Umbilical cord (tissue), 2 donors: ENCODE results near the gene NCAPG2. TPM values are rescaled to one million over a fixed set of nuclear protein-coding genes. Genes with fewer than 3 reads are reported as not detected.
"Not testable (repeated sequence)": the region's sequence is repeated elsewhere in the genome, so short reads cannot be mapped to it uniquely, and the experiment has no call there.

Experiments used
- DNase-seq: peaks from one replicate; pipeline ENCODE4 v3.0.0-alpha.2; 2015; ENCODE audit warnings: low spot score
- total RNA-seq: library from RNA; depleted of rRNA; stranded (reverse); fragments of >200 nt; gene quantifications from one replicate; pipeline ENCODE4 v1.2.3, GENCODE V29; 2014; ENCODE audit warnings: low replicate concordance; ENCODE audit not compliant: insufficient read depth

Gene NCAPG2
- total RNA-seq, 1 donor from 2014 or later: 11.6 TPM

GRCh38 chr7:158666966-158667678 is 37.5 kb downstream of the NCAPG2 start:
- not testable (repeated sequence) for DNase-seq

DNA sequence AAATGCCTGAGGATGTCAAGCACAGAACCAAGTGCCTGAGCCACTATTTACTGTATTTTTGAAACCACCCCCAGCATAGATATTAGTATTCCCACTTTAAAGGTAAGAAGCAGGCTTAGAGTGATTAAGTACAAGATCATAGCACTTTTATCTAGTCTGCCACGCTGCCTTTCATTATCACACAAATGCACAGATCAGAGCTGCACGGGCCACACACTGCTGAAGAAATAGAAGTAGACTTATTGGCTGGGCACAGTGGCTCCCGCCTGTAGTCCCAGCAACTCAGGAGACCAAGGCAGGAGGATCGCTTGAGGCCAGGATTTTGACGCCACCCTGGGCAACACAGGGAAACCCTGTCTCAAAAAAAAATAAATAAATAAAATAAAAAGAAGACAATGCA is 38.2 kb downstream of the NCAPG2 start:
- DNase-seq: no peak

DNA sequence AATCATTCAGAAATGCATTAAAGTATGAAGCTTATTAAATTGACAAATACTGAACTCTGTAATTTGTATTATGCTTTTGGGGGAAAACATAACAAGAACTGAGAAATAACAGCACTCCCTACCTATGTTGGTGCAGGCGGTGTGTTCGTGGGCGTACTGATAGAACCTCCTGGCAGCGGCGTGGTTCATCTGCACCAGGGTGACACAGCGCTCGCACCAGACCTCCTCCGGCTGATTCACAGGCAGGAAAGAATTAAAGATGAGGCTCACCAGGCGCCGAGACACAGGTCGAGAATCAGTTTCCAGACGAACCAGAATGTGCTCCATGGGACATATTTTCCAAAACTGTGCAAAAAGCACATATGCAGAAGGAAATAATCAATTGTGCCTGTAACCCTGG is 40.2 kb downstream of the NCAPG2 start:
- DNase-seq: no peak

- no peak for DNase-seq
These were observed 41.2 kb downstream of the NCAPG2 start for GRCh38 chr7:158663428-158663741.

GRCh38 chr7:158662610-158663427 is 41.8 kb downstream of the NCAPG2 start:
- DNase-seq: no peak

GRCh38 chr7:158658475-158658874 is 46.1 kb downstream of the NCAPG2 start:
- DNase-seq: no peak

DNA sequence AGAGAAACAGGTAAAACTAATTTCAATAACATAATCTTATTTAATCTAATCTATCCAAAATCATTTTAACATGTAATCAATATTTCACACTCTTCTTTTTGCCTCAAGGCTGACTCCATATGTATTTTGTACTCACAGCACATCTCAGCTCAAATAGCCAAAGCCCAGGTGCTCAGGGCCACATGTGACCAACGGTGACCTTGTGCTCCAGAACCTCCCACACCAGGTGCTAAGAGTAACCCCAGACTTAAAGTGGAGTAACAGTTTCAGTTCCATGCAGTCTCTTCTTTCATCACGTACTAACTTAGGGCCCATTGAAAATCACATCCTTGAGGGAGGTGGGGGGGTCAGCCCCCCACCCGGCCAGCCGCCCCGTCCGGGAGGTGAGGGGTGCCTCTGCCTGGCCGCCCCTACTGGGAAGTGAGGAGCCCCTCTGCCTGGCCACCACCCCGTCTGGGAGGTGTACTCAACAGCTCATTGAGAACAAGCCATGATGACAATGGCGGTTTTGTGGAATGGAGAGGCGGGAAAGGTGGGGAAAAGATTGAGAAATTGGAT is 47.3 kb downstream of the NCAPG2 start:
- DNase-seq: no peak

DNA sequence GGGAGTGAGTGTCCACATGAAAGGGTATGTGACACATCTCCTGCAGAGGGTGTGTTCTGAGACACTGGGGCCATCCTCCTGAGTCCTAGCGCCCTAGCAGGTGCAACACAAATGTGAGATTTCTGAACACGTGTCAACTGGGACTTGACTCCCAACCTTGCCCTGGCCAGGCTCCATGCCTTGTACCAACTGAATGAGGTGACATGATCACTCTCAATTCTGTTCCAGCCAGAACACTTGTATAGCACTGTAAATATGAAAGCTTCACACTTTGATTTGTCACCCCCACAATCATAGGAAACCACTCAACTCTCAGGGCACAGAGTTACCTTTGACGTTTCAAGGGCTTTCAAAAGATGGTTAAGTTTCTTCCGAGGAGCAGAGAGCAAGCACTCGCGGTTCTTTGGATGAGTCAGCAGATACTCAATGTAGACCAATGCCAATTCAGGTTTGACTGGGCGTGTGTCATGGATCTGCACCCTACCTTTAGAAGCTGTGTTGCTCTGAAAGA is 48.6 kb downstream of the NCAPG2 start:
- no peak for DNase-seq

GRCh38 chr7:158655507-158655906 is 49.1 kb downstream of the NCAPG2 start:
- DNase-seq: no peak

- peak; percentile 13 for DNase-seq
These were observed 52.5 kb downstream of the NCAPG2 start for GRCh38 chr7:158651968-158652565.

DNA sequence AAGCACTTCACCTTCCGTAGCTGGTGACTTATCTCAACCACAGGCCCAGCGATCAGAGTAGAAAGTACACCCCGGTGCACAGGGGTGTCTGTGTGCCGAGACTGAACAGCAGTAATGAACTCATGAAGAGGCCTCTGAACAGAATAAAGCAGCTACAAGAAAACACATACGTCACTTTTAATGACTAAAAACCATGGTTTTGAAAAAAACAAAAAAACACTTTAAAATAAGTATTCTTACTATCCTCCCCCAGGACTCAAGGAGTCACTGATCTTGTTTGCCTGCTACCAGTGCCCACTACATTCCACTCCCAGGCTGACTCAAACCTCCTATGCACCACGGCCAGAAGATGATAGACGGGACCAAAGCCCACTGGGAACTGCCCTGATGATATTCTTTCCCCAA is 53.8 kb downstream of the NCAPG2 start:
- no peak for DNase-seq

- peak; percentile 70 for DNase-seq
These were observed 55.3 kb downstream of the NCAPG2 start for GRCh38 chr7:158649279-158649678.

DNA sequence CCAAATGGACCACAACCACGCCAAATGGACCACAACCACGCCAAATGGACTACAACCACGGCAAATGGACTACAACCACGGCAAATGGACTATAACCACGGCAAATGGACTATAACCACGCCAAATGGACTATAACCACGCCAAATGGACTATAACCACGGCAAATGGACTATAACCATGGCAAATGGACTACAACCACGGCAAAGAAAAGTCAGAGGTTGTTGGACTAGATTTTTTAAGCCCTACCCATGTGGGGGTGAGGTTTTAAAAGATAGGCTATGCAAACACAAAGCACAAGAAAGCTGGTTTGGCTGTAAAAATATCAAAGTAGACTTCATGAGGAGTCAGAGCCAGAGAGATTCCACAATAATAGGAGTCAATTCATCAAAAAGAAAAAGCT is 55.8 kb downstream of the NCAPG2 start:
- DNase-seq: no peak

GRCh38 chr7:158648168-158648567 is 56.4 kb downstream of the NCAPG2 start:
- DNase-seq: no peak

GRCh38 chr7:158647475-158647792 is 57.2 kb downstream of the NCAPG2 start:
- DNase-seq: no peak

- no peak for DNase-seq
These were observed 57.7 kb downstream of the NCAPG2 start for GRCh38 chr7:158646766-158647474.

DNA sequence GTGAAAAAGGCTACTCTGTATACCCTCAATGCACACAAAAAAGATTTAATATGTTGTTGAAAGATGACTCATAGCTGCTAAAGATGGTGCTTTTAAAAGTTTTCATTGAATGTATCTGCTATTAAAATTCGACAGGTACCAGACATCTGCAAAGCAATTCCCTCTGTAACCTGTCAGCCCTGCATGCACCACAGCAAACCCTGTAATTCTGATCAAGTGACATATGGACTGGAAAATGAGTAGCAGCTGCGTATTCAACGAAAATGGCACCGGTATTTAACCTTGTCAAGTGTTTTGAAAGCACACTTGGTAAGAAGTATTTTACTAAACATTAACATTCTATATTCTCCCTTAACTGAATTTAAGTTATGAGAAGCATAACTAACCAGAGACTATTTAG is 58.8 kb downstream of the NCAPG2 start:
- no peak for DNase-seq

GRCh38 chr7:158642149-158642548 is 62.5 kb downstream of the NCAPG2 start:
- no peak for DNase-seq

GRCh38 chr7:158638001-158638400 is 66.6 kb downstream of the NCAPG2 start:
- DNase-seq: no peak

- DNase-seq: no peak
These were observed 71.3 kb downstream of the NCAPG2 start for GRCh38 chr7:158633055-158633956.
